Glutamatergic neuron (in vitro differentiated cells): ENCODE measurements around the gene IER3. TPM values are rescaled to one million over a fixed set of nuclear protein-coding genes. Genes with fewer than 3 reads are reported as not detected.
A peak's percentile ranks its signal among the peaks of the same experiment; 100 is the strongest.

ENCODE experiments used
- DNase-seq: peaks from one replicate; pipeline ENCODE4 v3.0.0; 2022
- H3K27ac Mint-ChIP-seq: one replicate; pipeline ENCODE4 v1.8.0; 2020; ENCODE audit warnings: mild to moderate bottlenecking, mixed read lengths, inconsistent platforms; ENCODE audit not compliant: unreplicated experiment
- H3K27me3 Mint-ChIP-seq: one replicate; pipeline ENCODE4 v1.8.0; 2020; ENCODE audit warnings: mild to moderate bottlenecking, moderate library complexity, mixed read lengths, inconsistent platforms; ENCODE audit not compliant: unreplicated experiment
- H3K36me3 Mint-ChIP-seq: one replicate; pipeline ENCODE4 v1.8.0; 2020; ENCODE audit warnings: mild to moderate bottlenecking, mixed read lengths, inconsistent platforms; ENCODE audit not compliant: unreplicated experiment
- H3K4me1 Mint-ChIP-seq: one replicate; pipeline ENCODE4 v1.8.0; 2020; ENCODE audit warnings: mild to moderate bottlenecking, low read depth, mixed read lengths, inconsistent platforms; ENCODE audit not compliant: unreplicated experiment
- H3K4me3 Mint-ChIP-seq: one replicate; pipeline ENCODE4 v1.8.0; 2020; ENCODE audit warnings: mild to moderate bottlenecking, mixed read lengths, inconsistent platforms; ENCODE audit not compliant: unreplicated experiment
- H3K9me3 Mint-ChIP-seq: one replicate; pipeline ENCODE4 v1.8.0; 2020; ENCODE audit warnings: mild to moderate bottlenecking, moderate library complexity, mixed read lengths, inconsistent platforms; ENCODE audit not compliant: unreplicated experiment
- total RNA-seq: library from RNA; stranded (reverse); fragmentation: NEBNext Ultra II Directional; extraction: Animal tissue kit (Norgen Biotek cat#: 25700); gene quantifications from one replicate; pipeline ENCODE4 v1.2.1, GENCODE V29; 2021; ENCODE audit not compliant: unreplicated experiment
- TF ChIP-seq, protein P1 (sequence below): fragments of 200-600 bp; sonication (generic); IDR thresholded peaks from one replicate; pipeline ENCODE4 v1.5.0; 2021; ENCODE audit not compliant: partially characterized antibody, unreplicated experiment

The IER3 gene
- total RNA-seq, 1 donor from 2014 or later = 13.5 TPM

DNA sequence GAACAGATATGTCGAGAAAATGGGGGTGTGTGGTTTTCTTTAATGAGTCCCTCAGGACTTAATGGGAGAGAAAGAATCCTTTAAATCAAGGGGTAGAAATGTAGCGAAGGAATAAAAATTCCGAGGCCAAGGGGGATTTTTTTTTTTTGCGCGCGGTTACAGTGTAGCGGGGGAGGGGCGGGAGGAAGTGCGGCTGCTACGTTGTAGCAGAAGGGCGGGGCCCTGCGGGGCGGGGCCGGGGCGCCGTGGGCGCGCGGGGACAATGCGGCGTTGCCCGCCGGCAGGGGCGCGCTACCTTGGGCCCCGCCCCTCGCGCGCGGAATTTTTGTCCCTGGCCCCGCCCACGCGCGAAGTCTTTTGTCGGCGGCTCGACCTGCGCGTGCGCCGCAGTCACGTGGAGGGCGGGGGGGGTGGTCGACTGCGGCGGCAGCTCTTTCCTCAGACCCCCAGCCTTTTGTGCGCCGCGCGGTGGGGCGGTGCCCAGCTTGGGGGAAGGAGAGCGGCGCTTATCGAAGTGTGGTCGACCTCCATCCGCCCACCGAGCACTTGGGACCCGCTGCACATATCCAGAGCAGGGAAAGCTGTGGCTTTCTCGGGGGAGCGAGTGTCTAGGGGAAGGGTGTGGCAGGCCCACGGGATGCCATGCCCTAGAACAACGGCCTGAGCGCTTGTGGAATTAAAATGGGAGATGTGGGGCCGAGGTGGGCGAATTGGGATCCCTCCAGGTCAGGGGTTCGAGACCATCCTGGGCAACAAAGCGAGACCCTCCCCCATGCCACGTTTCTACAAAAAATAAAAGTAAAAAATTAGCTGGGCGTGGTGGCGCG, 22.9 kb downstream of the IER3 start:
- DNase-seq = peak; percentile 94
- H3K27me3 Mint-ChIP-seq = peaks cover 46% of the 10 kb centered on the region
- peaks cover 47% of the 10 kb centered on the region for H3K9me3 Mint-ChIP-seq
- H3K4me3 Mint-ChIP-seq = peak overlapping the region; percentile 93
- H3K36me3 Mint-ChIP-seq = peaks cover 16% of the 10 kb centered on the region
- peak overlapping the region; percentile 98 for H3K27ac Mint-ChIP-seq
- TF ChIP-seq, protein P1, sequence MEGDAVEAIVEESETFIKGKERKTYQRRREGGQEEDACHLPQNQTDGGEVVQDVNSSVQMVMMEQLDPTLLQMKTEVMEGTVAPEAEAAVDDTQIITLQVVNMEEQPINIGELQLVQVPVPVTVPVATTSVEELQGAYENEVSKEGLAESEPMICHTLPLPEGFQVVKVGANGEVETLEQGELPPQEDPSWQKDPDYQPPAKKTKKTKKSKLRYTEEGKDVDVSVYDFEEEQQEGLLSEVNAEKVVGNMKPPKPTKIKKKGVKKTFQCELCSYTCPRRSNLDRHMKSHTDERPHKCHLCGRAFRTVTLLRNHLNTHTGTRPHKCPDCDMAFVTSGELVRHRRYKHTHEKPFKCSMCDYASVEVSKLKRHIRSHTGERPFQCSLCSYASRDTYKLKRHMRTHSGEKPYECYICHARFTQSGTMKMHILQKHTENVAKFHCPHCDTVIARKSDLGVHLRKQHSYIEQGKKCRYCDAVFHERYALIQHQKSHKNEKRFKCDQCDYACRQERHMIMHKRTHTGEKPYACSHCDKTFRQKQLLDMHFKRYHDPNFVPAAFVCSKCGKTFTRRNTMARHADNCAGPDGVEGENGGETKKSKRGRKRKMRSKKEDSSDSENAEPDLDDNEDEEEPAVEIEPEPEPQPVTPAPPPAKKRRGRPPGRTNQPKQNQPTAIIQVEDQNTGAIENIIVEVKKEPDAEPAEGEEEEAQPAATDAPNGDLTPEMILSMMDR = peak; percentile 32
- H3K4me1 Mint-ChIP-seq = peaks cover 34% of the 10 kb centered on the region

DNA sequence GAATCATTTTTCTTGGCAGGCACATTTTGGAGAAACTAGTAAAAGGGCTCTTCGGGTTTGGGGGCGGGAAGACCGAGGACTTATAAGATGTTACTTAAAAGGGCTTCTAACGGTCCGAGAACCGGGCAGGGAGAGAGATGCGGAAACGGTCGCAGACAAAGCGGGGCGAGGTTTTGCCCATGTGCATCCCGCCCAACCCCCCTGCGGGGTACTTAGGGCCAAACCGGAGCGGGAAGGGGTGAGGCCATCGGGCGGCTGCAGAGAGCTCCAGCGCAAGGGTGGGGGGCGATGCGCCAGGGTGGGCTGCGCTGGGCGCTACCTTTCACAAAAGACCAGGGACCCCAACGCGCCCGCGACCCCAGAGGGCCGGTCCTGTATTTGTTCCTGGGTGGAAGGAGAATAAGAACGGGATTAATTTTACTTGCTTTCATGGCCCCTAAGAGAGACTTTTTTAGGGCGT, 23.6 kb downstream of the IER3 start:
- Mint-ChIP-seq H3K27ac (peak overlapping the region; percentile 98), H3K9me3 (peaks cover 48% of the 10 kb centered on the region), H3K4me1 (peaks cover 37% of the 10 kb centered on the region), H3K4me3 (peak overlapping the region; percentile 90), H3K36me3 (peaks cover 16% of the 10 kb centered on the region), H3K27me3 (peaks cover 46% of the 10 kb centered on the region)
- TF ChIP-seq, protein P1 = no peak
- DNase-seq = peak; percentile 81

DNA sequence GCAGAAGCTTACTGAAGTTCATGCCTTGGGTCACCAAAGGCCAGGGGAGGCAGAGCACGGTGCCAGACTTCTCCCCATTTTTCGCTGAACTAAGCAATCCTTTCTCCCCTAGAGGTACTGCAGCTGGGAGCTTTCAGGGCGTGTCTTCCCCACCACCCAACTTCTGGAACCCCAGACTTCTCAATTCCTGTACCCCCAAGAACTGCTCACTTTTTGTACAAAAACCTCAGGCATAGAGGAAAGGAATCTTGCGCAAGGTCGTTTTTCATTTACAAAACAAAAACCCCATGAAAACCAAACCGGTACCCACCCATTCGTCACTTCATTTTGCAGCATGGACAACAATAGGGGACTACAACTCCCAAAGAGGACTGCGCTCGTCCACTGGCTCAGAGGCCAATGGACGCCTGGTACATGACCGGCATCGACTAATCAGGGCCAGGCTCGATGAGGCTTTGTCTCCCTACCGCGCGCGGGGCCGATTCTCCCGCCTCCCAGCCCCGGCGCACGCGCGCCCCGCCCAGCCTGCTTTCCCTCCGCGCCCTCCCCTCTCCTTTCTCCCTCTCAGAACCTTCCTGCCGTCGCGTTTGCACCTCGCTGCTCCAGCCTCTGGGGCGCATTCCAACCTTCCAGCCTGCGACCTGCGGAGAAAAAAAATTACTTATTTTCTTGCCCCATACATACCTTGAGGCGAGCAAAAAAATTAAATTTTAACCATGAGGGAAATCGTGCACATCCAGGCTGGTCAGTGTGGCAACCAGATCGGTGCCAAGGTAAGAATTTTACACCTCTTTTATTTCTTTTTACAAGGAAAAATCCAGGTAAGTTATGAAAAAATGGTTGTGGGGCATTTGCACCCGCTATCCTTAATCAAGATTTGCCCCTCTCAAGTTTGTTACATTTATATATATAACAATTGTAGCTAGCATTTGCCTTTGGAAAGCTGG, 24.3 kb downstream of the IER3 start, which contains the start of gene TUBB:
TUBB (plus strand) TSS at position 562 of the 947 bp plus-strand sequence; CDS start at position 717, 155 bp downstream.
- H3K27me3 Mint-ChIP-seq = peaks cover 45% of the 10 kb centered on the region
- H3K4me1 Mint-ChIP-seq = peaks cover 32% of the 10 kb centered on the region
- TF ChIP-seq, protein P1 = peak; percentile 29
- peaks cover 16% of the 10 kb centered on the region for H3K36me3 Mint-ChIP-seq
- peak within 1 kb of the TSS; percentile 90 for H3K4me3 Mint-ChIP-seq
- H3K9me3 Mint-ChIP-seq = peaks cover 47% of the 10 kb centered on the region
- H3K27ac Mint-ChIP-seq = peak within 1 kb of the TSS; percentile 98
- DNase-seq = peak; percentile 96

DNA sequence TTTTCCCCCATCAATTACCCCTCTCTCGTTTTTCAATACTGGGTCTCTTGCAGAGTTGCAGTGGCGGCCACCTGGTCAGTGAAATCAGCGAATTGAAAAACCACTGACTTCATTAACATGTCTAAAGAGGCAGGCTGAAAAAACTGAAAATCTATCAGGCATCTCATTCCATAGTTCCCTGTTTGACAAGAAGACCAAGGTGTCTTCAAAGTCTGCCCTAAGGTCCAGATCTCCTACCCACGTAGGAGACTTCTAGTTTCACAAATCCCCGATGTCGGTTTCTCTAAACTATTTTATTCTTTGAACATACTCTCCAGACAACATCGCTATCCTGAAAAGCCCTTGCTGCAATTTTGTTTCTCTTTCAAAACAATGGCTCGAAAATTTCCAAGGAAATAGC, 25.0 kb downstream of the IER3 start:
- peak overlapping the region; percentile 98 for H3K27ac Mint-ChIP-seq
- DNase-seq = no peak
- TF ChIP-seq, protein P1 = no peak
- peak overlapping the region; percentile 90 for H3K4me3 Mint-ChIP-seq
- H3K4me1 Mint-ChIP-seq = peaks cover 27% of the 10 kb centered on the region
- peaks cover 45% of the 10 kb centered on the region for H3K27me3 Mint-ChIP-seq
- peaks cover 16% of the 10 kb centered on the region for H3K36me3 Mint-ChIP-seq
- peaks cover 44% of the 10 kb centered on the region for H3K9me3 Mint-ChIP-seq
